NCI-H1694 treated with DMSO at 0.1 percent for 48 hours (cell line): Measurements from ENCODE around the gene MUC5AC.

Experiments
- DNase-seq: peaks from one replicate; lab custom pipeline; 2025; lab: John Stamatoyannopoulos, UW

Gene MUC5AC

DNA sequence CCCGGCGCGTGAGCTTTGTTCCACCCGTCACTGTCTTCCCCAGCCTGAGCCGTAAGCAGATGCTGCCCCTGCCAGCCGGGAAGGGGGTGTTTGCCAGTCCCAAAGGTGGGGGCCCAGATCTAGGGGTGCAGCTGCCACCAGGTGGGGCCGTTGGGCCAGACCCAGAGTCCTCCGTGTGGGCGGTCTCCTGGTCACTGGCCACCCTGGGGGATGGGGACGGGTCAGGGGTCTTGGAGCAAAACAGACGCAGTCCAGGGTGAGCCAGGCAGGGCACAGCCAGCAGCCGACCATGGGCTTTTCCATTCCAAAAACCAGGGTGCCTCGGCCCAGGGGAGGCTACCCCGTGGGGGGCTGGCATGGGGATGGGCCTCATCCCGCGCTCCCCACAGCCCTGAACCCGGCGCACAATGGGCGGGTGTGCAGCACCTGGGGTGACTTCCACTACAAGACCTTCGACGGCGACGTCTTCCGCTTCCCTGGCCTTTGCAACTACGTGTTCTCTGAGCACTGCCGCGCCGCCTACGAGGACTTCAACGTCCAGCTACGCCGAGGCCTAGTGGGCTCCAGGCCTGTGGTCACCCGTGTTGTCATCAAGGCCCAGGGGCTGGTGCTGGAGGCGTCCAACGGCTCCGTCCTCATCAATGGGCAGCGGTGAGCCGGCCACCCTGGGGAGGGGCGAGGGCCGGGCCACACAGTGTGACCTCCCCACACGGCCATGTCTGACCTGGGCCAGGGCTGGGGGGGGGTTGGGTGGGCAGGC, 68.7 kb downstream of the MUC5AC start:
- DNase-seq, result no peak

DNA sequence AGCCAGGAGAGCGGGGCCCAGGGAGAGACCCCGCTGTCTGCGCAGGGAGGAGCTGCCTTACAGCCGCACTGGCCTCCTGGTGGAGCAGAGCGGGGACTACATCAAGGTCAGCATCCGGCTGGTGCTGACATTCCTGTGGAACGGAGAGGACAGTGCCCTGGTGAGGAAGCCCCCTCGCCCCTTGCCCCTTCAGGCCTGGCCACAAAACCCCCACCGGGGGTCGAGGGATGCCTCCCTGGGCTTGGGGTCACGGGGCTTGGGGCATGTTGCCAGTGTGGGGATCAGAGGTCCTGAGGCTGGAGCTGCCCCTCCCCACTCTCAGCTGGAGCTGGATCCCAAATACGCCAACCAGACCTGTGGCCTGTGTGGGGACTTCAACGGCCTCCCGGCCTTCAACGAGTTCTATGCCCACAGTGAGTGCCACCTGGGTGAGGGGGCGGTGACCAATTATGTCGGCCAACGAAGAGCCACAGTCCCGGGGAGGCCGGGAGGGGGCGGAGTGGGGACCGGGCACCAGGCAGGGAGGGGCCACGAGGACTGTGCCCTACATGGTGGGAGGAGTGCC, 69.3 kb downstream of the MUC5AC start:
- DNase-seq, result no peak

- DNase-seq, result no peak
Measured at GRCh38 chr11:1227551-1228100, 69.9 kb downstream of the MUC5AC start.

GRCh38 chr11:1228101-1228821, 70.5 kb downstream of the MUC5AC start:
- DNase-seq, result no peak

DNA sequence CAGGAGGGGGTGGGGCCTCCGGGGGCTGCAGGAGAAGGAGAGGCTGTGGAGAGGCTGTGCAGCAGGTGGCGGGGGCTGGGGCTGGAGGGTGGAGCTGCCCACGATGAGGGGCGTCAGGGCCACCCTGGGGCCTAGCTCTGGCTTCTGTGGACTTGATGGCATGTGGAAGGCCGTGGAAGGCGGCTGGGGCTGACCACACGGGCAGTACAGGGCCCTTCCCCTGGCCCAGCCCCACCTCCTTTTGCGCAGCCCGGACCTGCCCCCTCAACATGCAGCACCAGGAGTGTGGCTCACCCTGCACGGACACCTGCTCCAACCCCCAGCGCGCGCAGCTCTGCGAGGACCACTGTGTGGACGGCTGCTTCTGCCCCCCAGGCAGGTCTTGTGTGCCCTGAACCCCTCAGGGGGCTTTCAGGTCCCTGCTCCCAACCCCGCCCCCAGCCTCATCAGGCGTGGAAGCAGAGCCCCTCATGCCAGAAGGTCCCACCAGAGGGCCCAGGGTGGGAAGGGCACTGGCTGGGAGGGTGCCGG, 71.2 kb downstream of the MUC5AC start:
- DNase-seq, result no peak

GRCh38 chr11:1229471-1230120, 71.8 kb downstream of the MUC5AC start:
- DNase-seq, result no peak

- DNase-seq, result no peak
Measured at GRCh38 chr11:1230121-1230455, 72.3 kb downstream of the MUC5AC start.

- no peak for DNase-seq
Measured at GRCh38 chr11:1230456-1231395, 73.0 kb downstream of the MUC5AC start.

- DNase-seq, result no peak
Measured at GRCh38 chr11:1231396-1232020, 73.8 kb downstream of the MUC5AC start.

DNA sequence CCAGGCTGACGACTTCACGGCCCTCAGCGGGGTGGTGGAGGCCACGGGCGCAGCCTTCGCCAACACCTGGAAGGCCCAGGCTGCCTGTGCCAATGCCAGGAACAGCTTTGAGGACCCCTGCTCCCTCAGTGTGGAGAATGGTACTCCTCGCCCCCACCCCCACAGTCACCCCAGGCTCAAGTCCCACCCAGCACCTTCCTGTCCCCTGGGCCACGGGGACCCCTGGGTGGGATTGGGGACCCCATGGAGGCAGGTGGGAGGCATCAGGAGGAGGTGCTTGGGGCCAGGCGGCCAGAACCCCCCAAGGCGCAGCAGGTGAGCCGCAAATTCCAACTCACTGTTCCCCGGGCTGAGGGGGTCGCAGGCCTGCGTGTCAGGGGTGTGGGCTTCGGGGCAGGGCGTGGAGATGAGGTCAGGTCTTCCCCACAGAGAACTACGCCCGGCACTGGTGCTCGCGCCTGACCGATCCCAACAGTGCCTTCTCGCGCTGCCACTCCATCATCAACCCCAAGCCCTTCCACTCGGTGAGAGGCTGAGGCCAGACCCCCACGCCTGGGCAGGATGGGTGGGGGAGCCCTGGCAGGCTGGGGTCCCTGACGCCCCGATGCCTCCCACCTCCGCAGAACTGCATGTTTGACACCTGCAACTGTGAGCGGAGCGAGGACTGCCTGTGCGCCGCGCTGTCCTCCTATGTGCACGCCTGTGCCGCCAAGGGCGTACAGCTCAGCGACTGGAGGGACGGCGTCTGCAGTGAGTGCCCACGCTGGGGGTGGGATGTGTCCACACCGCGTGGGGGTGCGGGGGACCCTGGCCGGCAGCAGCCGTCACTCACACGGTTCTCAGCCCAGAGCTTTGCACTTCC, 74.5 kb downstream of the MUC5AC start:
- DNase-seq, result no peak

DNA sequence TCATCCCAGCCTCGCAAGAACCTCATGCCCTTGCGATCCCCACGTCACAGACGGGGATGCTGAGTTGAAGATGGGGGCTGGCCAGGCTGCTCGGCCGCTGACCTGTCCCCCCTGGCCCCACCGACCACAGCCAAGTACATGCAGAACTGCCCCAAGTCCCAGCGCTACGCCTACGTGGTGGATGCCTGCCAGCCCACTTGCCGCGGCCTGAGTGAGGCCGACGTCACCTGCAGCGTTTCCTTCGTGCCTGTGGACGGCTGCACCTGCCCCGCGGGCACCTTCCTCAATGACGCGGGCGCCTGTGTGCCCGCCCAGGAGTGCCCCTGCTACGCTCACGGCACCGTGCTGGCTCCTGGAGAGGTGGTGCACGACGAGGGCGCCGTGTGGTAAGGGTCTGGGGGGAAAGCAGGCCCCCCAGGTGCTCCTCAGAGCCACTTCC, 75.1 kb downstream of the MUC5AC start:
- no peak for DNase-seq

DNA sequence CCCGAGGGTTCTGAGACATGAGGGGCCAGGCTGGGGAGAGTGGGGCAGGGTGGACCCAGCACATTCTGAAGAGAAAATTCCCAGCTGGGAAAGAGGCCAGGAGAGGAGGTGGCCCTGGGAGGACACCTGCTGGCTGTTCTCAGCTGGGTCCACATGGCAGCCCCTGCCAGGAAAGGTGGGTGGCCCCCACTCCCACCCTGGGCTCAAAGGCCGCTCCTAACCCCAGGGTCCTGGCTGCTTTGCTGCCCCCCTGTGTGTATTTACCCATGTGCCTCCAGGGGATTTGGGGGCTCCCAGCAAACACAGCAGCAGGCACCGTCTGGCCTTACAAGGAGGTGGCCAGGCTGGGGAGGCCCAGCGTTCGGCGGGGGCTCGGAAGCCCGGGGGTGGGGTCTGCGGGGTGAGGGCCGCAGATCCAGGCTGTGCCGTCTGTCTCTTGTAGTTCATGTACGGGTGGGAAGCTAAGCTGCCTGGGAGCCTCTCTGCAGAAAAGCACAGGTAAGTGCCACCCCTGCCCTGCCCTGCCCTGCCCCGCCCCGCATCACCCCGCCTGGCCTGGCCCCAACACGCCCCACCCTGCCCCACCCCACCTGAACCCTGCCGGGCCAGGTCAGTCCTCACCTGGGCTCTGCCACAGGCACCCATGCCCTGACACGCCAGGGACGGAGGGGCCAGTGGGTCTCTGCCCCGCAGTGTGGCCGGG, 75.7 kb downstream of the MUC5AC start:
- no peak for DNase-seq

DNA sequence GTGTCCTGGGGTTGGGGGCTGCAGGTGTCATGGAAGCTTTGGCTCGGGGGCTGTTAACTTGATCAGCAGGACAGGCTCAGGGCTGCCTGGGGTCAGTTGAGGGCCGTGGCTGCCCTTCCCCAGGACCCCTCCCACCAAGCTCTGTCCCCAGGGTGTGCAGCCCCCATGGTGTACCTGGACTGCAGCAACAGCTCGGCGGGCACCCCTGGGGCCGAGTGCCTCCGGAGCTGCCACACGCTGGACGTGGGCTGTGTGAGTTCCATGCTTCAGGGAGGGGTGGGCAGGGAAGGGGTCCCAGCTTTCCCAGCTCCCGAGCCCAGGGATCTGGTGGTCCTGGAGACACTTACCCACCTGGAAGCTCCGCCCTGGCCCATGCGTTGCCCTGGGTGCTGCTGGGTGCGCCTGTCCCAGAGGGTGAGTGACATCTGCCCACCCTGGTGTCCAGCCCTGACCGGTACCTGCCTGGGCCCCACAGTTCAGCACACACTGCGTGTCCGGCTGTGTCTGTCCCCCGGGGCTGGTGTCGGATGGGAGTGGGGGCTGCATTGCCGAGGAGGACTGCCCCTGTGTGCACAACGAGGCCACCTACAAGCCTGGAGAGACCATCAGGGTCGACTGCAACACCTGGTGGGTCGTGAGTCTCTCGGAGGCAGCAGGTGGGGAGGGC, 76.4 kb downstream of the MUC5AC start:
- DNase-seq, result no peak

DNA sequence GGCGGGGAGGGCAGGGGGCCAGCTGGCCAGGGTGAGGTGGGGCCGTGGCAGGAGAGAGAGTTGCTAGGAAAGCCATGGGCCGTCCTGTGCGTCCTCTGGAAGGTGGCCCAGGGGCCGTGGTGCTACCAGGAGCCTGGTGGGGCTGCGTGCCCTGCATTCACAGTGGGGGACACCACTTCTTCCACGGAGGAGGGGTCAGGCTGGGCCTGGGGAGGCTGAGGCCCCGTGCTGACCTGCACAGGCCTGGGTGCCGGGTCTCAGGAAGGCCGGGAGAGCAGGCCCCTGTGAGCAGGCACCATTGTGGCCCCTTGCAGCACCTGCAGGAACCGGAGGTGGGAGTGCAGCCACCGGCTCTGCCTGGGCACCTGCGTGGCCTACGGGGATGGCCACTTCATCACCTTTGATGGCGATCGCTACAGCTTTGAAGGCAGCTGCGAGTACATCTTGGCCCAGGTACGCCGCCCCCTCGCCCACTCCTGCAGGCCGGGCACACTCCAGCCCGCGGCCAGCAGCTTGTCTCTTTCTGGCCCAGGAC, 77.1 kb downstream of the MUC5AC start:
- no peak for DNase-seq

DNA sequence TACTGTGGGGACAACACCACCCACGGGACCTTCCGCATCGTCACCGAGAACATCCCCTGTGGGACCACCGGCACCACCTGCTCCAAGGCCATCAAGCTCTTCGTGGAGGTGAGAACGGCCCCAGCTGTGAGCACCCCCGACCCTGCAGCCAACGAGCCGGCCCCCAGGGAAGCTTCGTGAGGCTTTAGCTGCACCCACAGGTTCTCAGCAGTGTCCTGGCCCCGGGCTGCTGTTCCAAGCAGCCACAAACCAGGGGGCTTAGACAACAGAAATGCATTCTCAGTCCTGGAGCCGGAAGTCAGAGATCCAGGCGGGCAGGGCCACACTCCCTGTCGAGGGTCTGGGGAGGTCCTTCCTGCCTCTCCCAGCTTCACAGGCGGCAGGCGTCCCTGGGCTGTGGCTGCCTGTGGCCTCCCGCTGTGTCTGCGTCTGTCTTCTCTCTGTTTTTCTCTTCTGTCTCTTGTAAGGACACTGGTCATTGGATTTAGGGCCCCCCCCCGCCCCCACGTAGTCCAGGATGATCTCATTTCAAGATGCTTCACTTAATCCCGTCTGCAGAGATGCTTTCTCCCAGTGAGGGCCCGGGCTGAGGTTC, 77.7 kb downstream of the MUC5AC start:
- DNase-seq, result no peak

DNA sequence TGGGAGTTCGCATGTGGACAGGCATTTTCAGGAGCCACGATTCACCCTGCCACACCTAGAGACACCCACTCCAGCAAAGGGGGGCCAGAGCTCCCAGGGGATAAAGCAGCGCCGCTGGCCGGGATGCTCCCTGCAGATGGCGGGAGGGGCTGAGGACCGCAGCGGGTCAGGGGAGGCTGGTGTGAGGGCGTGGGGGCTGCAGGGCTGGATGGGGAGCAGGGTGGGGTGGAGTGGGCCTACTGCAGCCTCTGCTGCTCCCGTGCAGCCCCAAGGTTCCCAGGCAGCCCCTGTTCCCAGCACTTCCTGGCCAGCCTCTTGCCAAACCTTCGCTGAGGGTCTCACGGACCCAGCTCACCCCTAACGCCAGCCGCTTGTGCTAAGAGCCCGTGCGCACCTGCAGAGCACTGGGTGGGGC, 78.2 kb downstream of the MUC5AC start:
- no peak for DNase-seq

DNA sequence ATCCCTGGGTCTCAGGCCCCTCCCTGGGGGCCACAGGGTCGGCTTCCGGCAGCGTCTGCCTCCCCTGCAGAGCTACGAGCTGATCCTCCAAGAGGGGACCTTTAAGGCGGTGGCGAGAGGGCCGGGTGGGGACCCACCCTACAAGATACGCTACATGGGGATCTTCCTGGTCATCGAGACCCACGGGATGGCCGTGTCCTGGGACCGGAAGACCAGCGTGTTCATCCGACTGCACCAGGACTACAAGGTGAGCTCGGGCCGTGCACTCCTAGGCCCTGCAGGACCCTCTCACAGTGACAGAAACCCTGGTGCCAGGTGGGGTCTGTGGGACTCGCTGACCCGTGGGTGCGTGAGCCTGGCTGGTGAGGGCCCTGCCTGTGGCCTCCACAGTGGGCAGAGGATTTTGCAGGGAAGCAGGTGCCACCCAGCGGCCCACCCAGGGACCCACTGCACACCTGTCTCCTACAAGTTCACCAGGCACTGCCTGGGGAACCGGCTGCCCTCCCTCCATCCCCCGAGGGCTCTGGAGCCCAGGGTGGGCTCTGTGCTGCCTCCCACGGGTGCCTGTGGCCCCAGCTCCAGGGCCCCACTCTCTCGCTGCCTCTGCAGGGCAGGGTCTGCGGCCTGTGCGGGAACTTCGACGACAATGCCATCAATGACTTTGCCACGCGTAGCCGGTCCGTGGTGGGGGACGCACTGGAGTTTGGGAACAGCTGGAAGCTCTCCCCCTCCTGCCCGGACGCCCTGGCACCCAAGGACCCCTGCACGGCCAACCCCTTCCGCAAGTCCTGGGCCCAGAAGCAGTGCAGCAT, 78.8 kb downstream of the MUC5AC start:
- no peak for DNase-seq
